MCF 10A (cell line): ENCODE results near the gene ARHGEF18. TPM values are rescaled to one million over a fixed set of nuclear protein-coding genes. Genes with fewer than 3 reads are reported as not detected.

Experiments used
- BruUV-seq: library from RNA; stranded (reverse); fragments of 400-500 nt; replicated peaks from 2 replicates; lab custom pipeline; 2021; lab: Mats Ljungman, UMichigan
- CTCF ChIA-PET: fragments of 300-600 bp; sonication (Branson Sonifier 250); formaldehyde crosslinking; extraction: SDS; loops from one replicate; lab custom pipeline; 2021; ENCODE audit warnings: antibody characterized with exemption, inconsistent platforms; lab: Yijun Ruan, JAX
- POLR2A ChIA-PET: fragments of 300-600, 350-650 bp; sonication (Branson Sonifier 250); formaldehyde crosslinking; extraction: SDS; loops from one replicate; lab custom pipeline; 2020; ENCODE audit warnings: antibody characterized with exemption, inconsistent platforms; lab: Yijun Ruan, JAX
- DNase-seq: peaks from one replicate; pipeline ENCODE4 v3.0.0-alpha.2; 2018; ENCODE audit not compliant: unreplicated experiment
- H3K27ac Mint-ChIP-seq: one replicate; pipeline ENCODE4 v1.8.0; 2022; ENCODE audit warnings: mild to moderate bottlenecking, low read depth, mixed read lengths; ENCODE audit not compliant: unreplicated experiment
- H3K27me3 Mint-ChIP-seq: one replicate; pipeline ENCODE4 v1.8.0; 2022; ENCODE audit warnings: mixed read lengths; ENCODE audit not compliant: insufficient read depth, unreplicated experiment
- H3K36me3 Mint-ChIP-seq: one replicate; pipeline ENCODE4 v1.8.0; 2022; ENCODE audit warnings: mild to moderate bottlenecking, moderate library complexity, mixed read lengths; ENCODE audit not compliant: insufficient read depth, unreplicated experiment
- H3K4me1 Mint-ChIP-seq: one replicate; pipeline ENCODE4 v1.8.0; 2022; ENCODE audit warnings: mixed read lengths; ENCODE audit not compliant: insufficient read depth, unreplicated experiment
- H3K4me3 Mint-ChIP-seq: one replicate; pipeline ENCODE4 v1.8.0; 2022; ENCODE audit warnings: mild to moderate bottlenecking, moderate library complexity, mixed read lengths; ENCODE audit not compliant: unreplicated experiment
- H3K9me3 Mint-ChIP-seq: one replicate; pipeline ENCODE4 v1.8.0; 2022; ENCODE audit warnings: mixed read lengths; ENCODE audit not compliant: unreplicated experiment
- intact Hi-C: fragments of 100-400 bp; cut with micrococcal nuclease; formaldehyde crosslinking; loops from 2 replicates; pipeline ENCODE4 v1.14.1; 2022
- total RNA-seq: library from RNA; stranded (reverse); gene quantifications from 2 replicates; pipeline ENCODE4 v1.2.3, GENCODE V29; 2022
- TF ChIP-seq, protein P1 (sequence below): fragments of 200-600 bp; IDR thresholded peaks from one replicate; pipeline ENCODE4 v1.8.0; 2022; ENCODE audit warnings: antibody characterized with exemption, mild to moderate bottlenecking; ENCODE audit not compliant: unreplicated experiment

The ARHGEF18 gene
- total RNA-seq, 1 experiment from 2014 or later, result 31.5 TPM

DNA sequence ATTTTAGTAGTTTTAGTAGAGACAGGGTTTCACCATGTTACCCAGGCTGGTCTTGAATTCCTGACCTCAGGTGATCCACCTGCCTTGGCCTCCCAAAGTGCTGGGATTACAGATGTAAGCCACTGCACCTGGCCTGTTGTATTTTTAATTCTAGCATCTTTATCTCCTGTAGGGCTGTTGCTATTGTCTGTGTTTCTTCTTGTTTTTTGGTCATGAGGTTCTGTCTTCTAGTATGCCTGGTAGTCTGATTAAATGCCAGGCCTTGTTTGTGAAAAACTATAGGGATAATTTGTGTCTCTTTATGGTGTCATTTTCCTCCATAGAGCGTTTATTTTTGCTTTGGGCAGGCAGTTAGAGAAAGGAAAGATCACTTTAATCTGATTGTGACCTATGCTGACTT lies 3.1 kb downstream of the ARHGEF18 start:
- H3K4me3 Mint-ChIP-seq, result no peak overlapping the region
- no peak for DNase-seq
- intact Hi-C loops, result loop anchor here (10.0 kb wide), 1 partner anchor 183 kb away; the partner anchor contains the start of gene PNPLA6
- H3K9me3 Mint-ChIP-seq, result no peaks in the 10 kb centered on the region
- no peak overlapping the region for H3K27ac Mint-ChIP-seq
- H3K27me3 Mint-ChIP-seq, result peaks cover 2% of the 10 kb centered on the region
- ChIA-PET CTCF (interaction anchor here (0.6 kb wide), 2 partner anchors 146 to 449 kb away, joined by 3 read pairs; no protein-coding TSS in a partner anchor), POLR2A (interaction anchor here (0.6 kb wide), 1 partner anchor 83 kb away, joined by 4 read pairs; no protein-coding TSS in a partner anchor)
- TF ChIP-seq, protein P1, sequence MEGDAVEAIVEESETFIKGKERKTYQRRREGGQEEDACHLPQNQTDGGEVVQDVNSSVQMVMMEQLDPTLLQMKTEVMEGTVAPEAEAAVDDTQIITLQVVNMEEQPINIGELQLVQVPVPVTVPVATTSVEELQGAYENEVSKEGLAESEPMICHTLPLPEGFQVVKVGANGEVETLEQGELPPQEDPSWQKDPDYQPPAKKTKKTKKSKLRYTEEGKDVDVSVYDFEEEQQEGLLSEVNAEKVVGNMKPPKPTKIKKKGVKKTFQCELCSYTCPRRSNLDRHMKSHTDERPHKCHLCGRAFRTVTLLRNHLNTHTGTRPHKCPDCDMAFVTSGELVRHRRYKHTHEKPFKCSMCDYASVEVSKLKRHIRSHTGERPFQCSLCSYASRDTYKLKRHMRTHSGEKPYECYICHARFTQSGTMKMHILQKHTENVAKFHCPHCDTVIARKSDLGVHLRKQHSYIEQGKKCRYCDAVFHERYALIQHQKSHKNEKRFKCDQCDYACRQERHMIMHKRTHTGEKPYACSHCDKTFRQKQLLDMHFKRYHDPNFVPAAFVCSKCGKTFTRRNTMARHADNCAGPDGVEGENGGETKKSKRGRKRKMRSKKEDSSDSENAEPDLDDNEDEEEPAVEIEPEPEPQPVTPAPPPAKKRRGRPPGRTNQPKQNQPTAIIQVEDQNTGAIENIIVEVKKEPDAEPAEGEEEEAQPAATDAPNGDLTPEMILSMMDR, result no peak
- peaks cover 9% of the 10 kb centered on the region for H3K36me3 Mint-ChIP-seq
- no peaks in the 10 kb centered on the region for H3K4me1 Mint-ChIP-seq
- no TSS peak for BruUV-seq

DNA sequence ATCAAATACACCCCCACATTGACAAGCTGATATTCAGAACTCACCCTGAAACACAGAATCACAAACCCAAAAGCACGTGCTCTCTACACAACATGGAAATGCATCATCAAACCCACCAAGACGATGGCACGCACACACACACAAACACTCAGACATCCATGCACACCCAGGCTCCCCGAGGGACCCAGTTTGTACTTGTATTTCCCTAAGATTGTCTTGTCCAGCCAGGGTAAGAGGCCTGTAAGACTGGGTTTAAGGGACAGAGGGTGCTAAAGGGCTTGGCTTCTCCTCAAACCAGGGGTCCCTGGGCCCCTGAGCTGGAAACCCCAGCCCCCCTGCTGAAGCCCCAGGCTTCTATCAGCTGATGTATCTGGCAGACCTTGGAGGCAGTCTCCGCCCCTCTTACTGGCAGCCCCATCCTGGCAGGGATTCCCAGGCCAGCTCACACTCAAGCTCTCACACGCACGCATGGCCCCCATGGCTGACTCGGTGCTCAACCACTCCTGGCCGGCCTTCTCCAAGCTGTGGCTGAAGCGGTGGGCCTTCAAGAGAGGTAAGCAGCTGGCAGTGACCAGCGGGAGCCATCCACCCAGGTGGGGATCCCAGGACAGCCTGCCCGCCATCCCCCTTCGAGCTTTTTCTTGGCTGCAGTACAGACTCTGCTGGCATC lies 6.5 kb downstream of the ARHGEF18 start:
- TF ChIP-seq, protein P1, result no peak

DNA sequence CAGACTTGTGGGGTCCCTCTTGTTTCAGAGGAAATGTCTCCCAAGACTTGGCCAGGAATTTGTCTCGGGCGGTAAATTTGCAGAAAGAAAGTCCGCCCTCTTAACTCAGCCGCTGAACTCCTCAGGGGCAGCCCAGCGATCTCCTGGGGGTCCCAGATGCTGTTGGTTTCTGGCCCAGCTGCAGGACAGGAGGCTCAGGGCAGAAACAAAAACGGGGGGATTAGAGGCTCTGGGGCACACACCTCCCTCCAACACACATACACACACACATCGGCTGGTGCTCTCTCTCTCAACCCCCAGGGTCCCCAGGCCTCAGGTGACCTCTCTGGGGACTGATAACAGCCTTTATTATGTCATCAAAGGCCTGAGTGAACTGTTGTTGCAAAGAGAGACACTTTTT lies 7.1 kb downstream of the ARHGEF18 start:
- intact Hi-C loops, result loop anchor here (2.0 to 10.0 kb wide), 2 partner anchors 179 to 443 kb away; partner anchors contain the start of gene PNPLA6
- ChIA-PET POLR2A (no interaction called here), CTCF (interaction anchor here (0.6 to 3.2 kb wide), 10 partner anchors 11 to 325 kb away, joined by 3 to 21 read pairs (median 4); partner anchors contain the start of genes TRAPPC5 and ZNF358)
- H3K27ac Mint-ChIP-seq, result no peak overlapping the region
- no TSS peak for BruUV-seq
- no peak overlapping the region for H3K4me3 Mint-ChIP-seq
- peaks cover 9% of the 10 kb centered on the region for H3K9me3 Mint-ChIP-seq
- no peaks in the 10 kb centered on the region for H3K4me1 Mint-ChIP-seq
- peaks cover 21% of the 10 kb centered on the region for H3K27me3 Mint-ChIP-seq
- H3K36me3 Mint-ChIP-seq, result peaks cover 5% of the 10 kb centered on the region
- TF ChIP-seq, protein P1, result no peak
- no peak for DNase-seq

More for the DNA sequence above, 6.5 kb downstream of the ARHGEF18 start:
- H3K27me3 Mint-ChIP-seq, result peaks cover 21% of the 10 kb centered on the region
- peaks cover 9% of the 10 kb centered on the region for H3K9me3 Mint-ChIP-seq
- no peaks in the 10 kb centered on the region for H3K4me1 Mint-ChIP-seq
- H3K27ac Mint-ChIP-seq, result no peak overlapping the region
- DNase-seq, result no peak
- ChIA-PET POLR2A (no interaction called here), CTCF (interaction anchor here (0.6 to 3.2 kb wide), 24 partner anchors 11 to 445 kb away, joined by 3 to 21 read pairs (median 4); partner anchors contain the start of genes TRAPPC5 and ZNF358)
- H3K36me3 Mint-ChIP-seq, result peaks cover 5% of the 10 kb centered on the region
- BruUV-seq, result no TSS peak
- intact Hi-C loops, result loop anchor here (2.0 to 10.0 kb wide), 2 partner anchors 180 to 444 kb away; partner anchors contain the start of gene PNPLA6
- H3K4me3 Mint-ChIP-seq, result no peak overlapping the region

DNA sequence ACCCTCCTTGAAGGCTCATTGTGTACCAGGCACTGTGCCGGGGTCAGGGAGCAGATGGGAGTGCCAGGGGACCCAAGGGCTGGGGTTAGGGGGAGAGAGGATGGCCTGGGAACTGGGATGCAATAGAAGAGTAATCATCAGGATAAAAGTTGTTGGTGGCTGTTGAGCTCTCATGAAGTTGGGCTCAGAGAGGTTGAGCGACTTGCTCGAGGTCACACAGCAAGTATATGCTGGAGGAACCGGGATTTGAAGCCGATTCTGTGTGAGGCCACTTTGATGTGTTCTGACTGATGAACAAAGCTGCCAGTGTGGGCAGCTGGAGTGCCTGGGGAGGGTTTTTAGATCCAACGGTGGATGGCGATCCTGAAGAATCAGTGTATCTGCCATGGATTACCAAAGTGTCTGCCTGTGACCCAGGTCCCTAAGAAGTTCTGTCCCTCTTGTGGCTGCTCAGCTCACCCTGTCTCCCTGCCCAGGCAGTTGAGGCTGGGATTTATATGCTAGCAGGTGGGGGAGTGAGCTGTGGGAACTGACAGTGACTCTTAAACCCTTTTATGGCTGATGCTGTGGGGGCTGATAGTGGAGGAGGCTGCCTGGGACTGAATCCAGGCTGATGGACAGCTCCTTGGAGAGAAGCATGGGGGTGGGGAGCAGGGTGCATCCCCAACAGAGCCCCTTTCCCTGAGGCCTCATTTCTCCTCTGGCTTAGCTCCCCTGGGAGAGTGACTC lies 8.3 kb downstream of the ARHGEF18 start:
- no TSS peak for BruUV-seq
- intact Hi-C loops, result loop anchor here (10.0 kb wide), 1 partner anchor 178 kb away; the partner anchor contains the start of gene PNPLA6
- ChIA-PET CTCF (interaction anchor here (0.6 to 1.4 kb wide), 7 partner anchors 23 to 431 kb away, joined by 3 to 5 read pairs (median 3); partner anchors contain the start of gene TRAPPC5), POLR2A (no interaction called here)
- no peak for DNase-seq
- H3K36me3 Mint-ChIP-seq, result peaks cover 5% of the 10 kb centered on the region
- peaks cover 9% of the 10 kb centered on the region for H3K9me3 Mint-ChIP-seq
- TF ChIP-seq, protein P1, result no peak
- H3K4me3 Mint-ChIP-seq, result no peak overlapping the region
- H3K4me1 Mint-ChIP-seq, result no peaks in the 10 kb centered on the region
- H3K27me3 Mint-ChIP-seq, result peaks cover 27% of the 10 kb centered on the region
- no peak overlapping the region for H3K27ac Mint-ChIP-seq
